ENCODE results near the gene KCNT1. TPM values are rescaled to one million over a fixed set of nuclear protein-coding genes. Genes with fewer than 3 reads are reported as not detected.

The KCNT1 gene
- total RNA-seq, 1 experiment from 2014 or later, result not detected

GRCh38 chr9:135817951-135818717, 116.1 kb downstream of the KCNT1 start:
- H3K27me3 ChIP-seq, result no peaks in the 10 kb centered on the region
- H3K4me3 ChIP-seq, result no peak overlapping the region
- H3K9me3 ChIP-seq, result no peaks in the 10 kb centered on the region
- no peak for DNase-seq
- H3K36me3 ChIP-seq, result peaks cover 20% of the 10 kb centered on the region

- Histone ChIP-seq H3K4me3 (no peak overlapping the region), H3K36me3 (peaks cover 23% of the 10 kb centered on the region)
Observed at GRCh38 chr9:135818718-135819475, 116.9 kb downstream of the KCNT1 start.

GRCh38 chr9:135819905-135820304, 117.9 kb downstream of the KCNT1 start:
- peaks cover 24% of the 10 kb centered on the region for H3K36me3 ChIP-seq
- no peaks in the 10 kb centered on the region for H3K27me3 ChIP-seq
- no peaks in the 10 kb centered on the region for H3K9me3 ChIP-seq
- H3K4me3 ChIP-seq, result no peak overlapping the region
- no peak for DNase-seq

More at GRCh38 chr9:135818718-135819475, 116.9 kb downstream of the KCNT1 start:
- DNase-seq, result no peak
- no peaks in the 10 kb centered on the region for H3K27me3 ChIP-seq
- H3K9me3 ChIP-seq, result no peaks in the 10 kb centered on the region

- Histone ChIP-seq H3K9me3 (no peaks in the 10 kb centered on the region), H3K36me3 (peaks cover 23% of the 10 kb centered on the region), H3K4me3 (no peak overlapping the region), H3K27me3 (no peaks in the 10 kb centered on the region)
- no peak for DNase-seq
Observed at GRCh38 chr9:135820661-135821060, 118.7 kb downstream of the KCNT1 start.

- Histone ChIP-seq H3K4me3 (no peak overlapping the region), H3K9me3 (no peaks in the 10 kb centered on the region), H3K27me3 (no peaks in the 10 kb centered on the region), H3K36me3 (peaks cover 23% of the 10 kb centered on the region)
- no peak for DNase-seq
Observed at GRCh38 chr9:135821116-135821515, 119.1 kb downstream of the KCNT1 start.

- H3K4me3 ChIP-seq, result no peak overlapping the region
- H3K36me3 ChIP-seq, result peaks cover 23% of the 10 kb centered on the region
- DNase-seq, result no peak
- no peaks in the 10 kb centered on the region for H3K9me3 ChIP-seq
- no peaks in the 10 kb centered on the region for H3K27me3 ChIP-seq
Observed at GRCh38 chr9:135821733-135822373, 119.9 kb downstream of the KCNT1 start.

- no peak overlapping the region for H3K4me3 ChIP-seq
- no peaks in the 10 kb centered on the region for H3K9me3 ChIP-seq
- H3K36me3 ChIP-seq, result peaks cover 24% of the 10 kb centered on the region
- DNase-seq, result no peak
- no peaks in the 10 kb centered on the region for H3K27me3 ChIP-seq
Observed at GRCh38 chr9:135822374-135822755, 120.4 kb downstream of the KCNT1 start.

GRCh38 chr9:135823036-135823435, 121.1 kb downstream of the KCNT1 start:
- Histone ChIP-seq H3K36me3 (peaks cover 23% of the 10 kb centered on the region), H3K27me3 (no peaks in the 10 kb centered on the region), H3K4me3 (no peak overlapping the region), H3K9me3 (no peaks in the 10 kb centered on the region)
- DNase-seq, result no peak

- DNase-seq, result no peak
Observed at GRCh38 chr9:135825435-135826187, 123.6 kb downstream of the KCNT1 start.

GRCh38 chr9:135826188-135826545, 124.2 kb downstream of the KCNT1 start:
- no peak for DNase-seq
- Histone ChIP-seq H3K27me3 (no peaks in the 10 kb centered on the region), H3K4me3 (no peak overlapping the region), H3K9me3 (peaks cover 9% of the 10 kb centered on the region; the same call in 1 of the 2 replicates), H3K36me3 (peaks cover 20% of the 10 kb centered on the region)

More at GRCh38 chr9:135825435-135826187, 123.6 kb downstream of the KCNT1 start:
- H3K4me3 ChIP-seq, result no peak overlapping the region
- H3K27me3 ChIP-seq, result no peaks in the 10 kb centered on the region
- H3K36me3 ChIP-seq, result peaks cover 20% of the 10 kb centered on the region
- H3K9me3 ChIP-seq, result peaks cover 9% of the 10 kb centered on the region; the same call in 1 of the 2 replicates

GRCh38 chr9:135827301-135827700, 125.3 kb downstream of the KCNT1 start:
- no peak for DNase-seq
- H3K27me3 ChIP-seq, result no peaks in the 10 kb centered on the region

GRCh38 chr9:135827866-135828580, 126.0 kb downstream of the KCNT1 start:
- no peak for DNase-seq
- H3K27me3 ChIP-seq, result no peaks in the 10 kb centered on the region
- H3K9me3 ChIP-seq, result peaks cover 9% of the 10 kb centered on the region; the same call in 1 of the 2 replicates
- H3K36me3 ChIP-seq, result peaks cover 15% of the 10 kb centered on the region
- H3K4me3 ChIP-seq, result no peak overlapping the region

More at GRCh38 chr9:135827301-135827700, 125.3 kb downstream of the KCNT1 start:
- peaks cover 20% of the 10 kb centered on the region for H3K36me3 ChIP-seq
- no peak overlapping the region for H3K4me3 ChIP-seq
- peaks cover 9% of the 10 kb centered on the region; the same call in 1 of the 2 replicates for H3K9me3 ChIP-seq

GRCh38 chr9:135828656-135829055, 126.7 kb downstream of the KCNT1 start:
- DNase-seq, result no peak
- no peak overlapping the region for H3K4me3 ChIP-seq

GRCh38 chr9:135830496-135830895, 128.5 kb downstream of the KCNT1 start:
- no peak for DNase-seq

More at GRCh38 chr9:135828656-135829055, 126.7 kb downstream of the KCNT1 start:
- no peaks in the 10 kb centered on the region for H3K27me3 ChIP-seq
- peaks cover 10% of the 10 kb centered on the region for H3K36me3 ChIP-seq
- H3K9me3 ChIP-seq, result peaks cover 9% of the 10 kb centered on the region; the same call in 1 of the 2 replicates

GRCh38 chr9:135833864-135834263, 131.9 kb downstream of the KCNT1 start:
- Histone ChIP-seq H3K4me3 (no peak overlapping the region), H3K27me3 (no peaks in the 10 kb centered on the region), H3K36me3 (peaks cover 1% of the 10 kb centered on the region), H3K9me3 (peaks cover 4% of the 10 kb centered on the region; the same call in 1 of the 2 replicates)
- DNase-seq, result no peak

More at GRCh38 chr9:135830496-135830895, 128.5 kb downstream of the KCNT1 start:
- H3K36me3 ChIP-seq, result peaks cover 8% of the 10 kb centered on the region
- no peaks in the 10 kb centered on the region for H3K27me3 ChIP-seq
- H3K9me3 ChIP-seq, result peaks cover 9% of the 10 kb centered on the region; the same call in 1 of the 2 replicates
- H3K4me3 ChIP-seq, result no peak overlapping the region

GRCh38 chr9:135835131-135835530, 133.1 kb downstream of the KCNT1 start:
- Histone ChIP-seq H3K36me3 (no peaks in the 10 kb centered on the region; the same call in 1 of the 2 replicates), H3K27me3 (no peaks in the 10 kb centered on the region), H3K4me3 (no peak overlapping the region), H3K9me3 (no peaks in the 10 kb centered on the region)
- DNase-seq, result no peak

Measured in MG63 (cell line).